SK-N-SH treated with all-trans-retinoic acid at 6 μM for 48 hours (cell line): ENCODE measurements around the gene AMD1.

Experiments
- ATAC-seq: fragments of 200-7000 bp; cut with Tn5 transposase; 3 replicates; pipeline ENCODE4 v1.9.1; 2020; ENCODE audit warnings: mild to moderate bottlenecking, moderate library complexity
- ARNTL ChIP-seq: fragments of 450-650 bp; formaldehyde crosslinking; IDR thresholded peaks from 2 replicates; pipeline ENCODE4 v1.5.0; 2020; ENCODE audit warnings: low read depth, mild to moderate bottlenecking, moderate library complexity, borderline replicate concordance
- BACH2 ChIP-seq: fragments of 250-450 bp; sonication (Bioruptor Pico); IDR thresholded peaks from 2 replicates; pipeline ENCODE4 v1.9.0; 2021; ENCODE audit warnings: mild to moderate bottlenecking, borderline replicate concordance
- CSDC2 ChIP-seq: fragments of 250-450 bp; sonication (Bioruptor Pico); IDR thresholded peaks from 2 replicates; pipeline ENCODE4 v1.5.0; 2020; ENCODE audit warnings: mild to moderate bottlenecking, moderate library complexity
- ESRRG ChIP-seq: fragments of 250-450 bp; sonication (Bioruptor Pico); IDR thresholded peaks from 2 replicates; pipeline ENCODE4 v1.6.1; 2021; ENCODE audit warnings: mild to moderate bottlenecking
- GLIS3 ChIP-seq: fragments of 250-450 bp; sonication (Bioruptor Pico); IDR thresholded peaks from 2 replicates; pipeline ENCODE4 v1.5.0; 2020; ENCODE audit warnings: mild to moderate bottlenecking, moderate library complexity
- ISL1 ChIP-seq: fragments of 250-450 bp; sonication (Bioruptor Pico); IDR thresholded peaks from 2 replicates; pipeline ENCODE4 v2.1.2; 2022; ENCODE audit warnings: mild to moderate bottlenecking, moderate library complexity
- OSR1 ChIP-seq: fragments of 250-450 bp; sonication (Bioruptor Pico); IDR thresholded peaks from 2 replicates; pipeline ENCODE4 v1.8.0; 2022; ENCODE audit warnings: moderate library complexity, mild to moderate bottlenecking, inconsistent platforms
- PPARA ChIP-seq: fragments of 250-450 bp; sonication (Bioruptor Pico); IDR thresholded peaks from 2 replicates; pipeline ENCODE4 v1.5.0; 2020; ENCODE audit warnings: mild to moderate bottlenecking, borderline replicate concordance
- RARB ChIP-seq: fragments of 250-450 bp; sonication (Bioruptor Pico); IDR thresholded peaks from 2 replicates; pipeline ENCODE4 v1.8.0; 2021; ENCODE audit warnings: mild to moderate bottlenecking, moderate library complexity
- TOX ChIP-seq: fragments of 250-450 bp; sonication (Bioruptor Pico); IDR thresholded peaks from 2 replicates; pipeline ENCODE4 v1.8.0; 2021; ENCODE audit warnings: mild to moderate bottlenecking, moderate library complexity, borderline replicate concordance
- ZC3H10 ChIP-seq: fragments of 250-450 bp; sonication (Bioruptor Pico); IDR thresholded peaks from 2 replicates; pipeline ENCODE4 v1.5.1; 2021; ENCODE audit warnings: mild to moderate bottlenecking, moderate library complexity
- ZFP3 ChIP-seq: fragments of 250-450 bp; sonication (Bioruptor Pico); IDR thresholded peaks from 2 replicates; pipeline ENCODE4 v1.5.0; 2020; ENCODE audit warnings: mild to moderate bottlenecking, moderate library complexity
- ZFP30 ChIP-seq: fragments of 450-650 bp; formaldehyde crosslinking; IDR thresholded peaks from 2 replicates; pipeline ENCODE4 v1.5.0; 2022; ENCODE audit warnings: mild to moderate bottlenecking, moderate library complexity
- ZNF565 ChIP-seq: fragments of 450-650 bp; formaldehyde crosslinking; conservative IDR thresholded peaks from 2 replicates; pipeline ENCODE4 v1.5.0; 2020; ENCODE audit warnings: low read depth, mild to moderate bottlenecking, moderate library complexity
- ZNF70 ChIP-seq: fragments of 450-650 bp; formaldehyde crosslinking; IDR thresholded peaks from 2 replicates; pipeline ENCODE4 v1.5.0; 2020; ENCODE audit warnings: mild to moderate bottlenecking, moderate library complexity
- ZNF8 ChIP-seq: fragments of 450-650 bp; formaldehyde crosslinking; IDR thresholded peaks from 2 replicates; pipeline ENCODE4 v1.5.0; 2020; ENCODE audit warnings: mild to moderate bottlenecking, moderate library complexity
- TF ChIP-seq, protein P1 (sequence below): fragments of 250-450 bp; sonication (Bioruptor Pico); IDR thresholded peaks from 2 replicates; pipeline ENCODE4 v1.5.0; 2020; ENCODE audit warnings: mild to moderate bottlenecking, moderate library complexity
- TF ChIP-seq, protein P2 (sequence below): fragments of 250-450 bp; sonication (Bioruptor Pico); IDR thresholded peaks from 2 replicates; pipeline ENCODE4 v1.5.1; 2021; ENCODE audit warnings: mild to moderate bottlenecking, moderate library complexity
- TF ChIP-seq, protein P3 (sequence below): fragments of 250-450 bp; sonication (Bioruptor Pico); IDR thresholded peaks from 2 replicates; pipeline ENCODE4 v1.8.0; 2020; ENCODE audit warnings: mild to moderate bottlenecking, moderate library complexity, borderline replicate concordance
- TF ChIP-seq, protein P4 (sequence below): fragments of 250-450 bp; sonication (Bioruptor Pico); IDR thresholded peaks from 2 replicates; pipeline ENCODE4 v1.8.0; 2021; ENCODE audit warnings: low read depth, mild to moderate bottlenecking, moderate library complexity, borderline replicate concordance

Gene AMD1

DNA sequence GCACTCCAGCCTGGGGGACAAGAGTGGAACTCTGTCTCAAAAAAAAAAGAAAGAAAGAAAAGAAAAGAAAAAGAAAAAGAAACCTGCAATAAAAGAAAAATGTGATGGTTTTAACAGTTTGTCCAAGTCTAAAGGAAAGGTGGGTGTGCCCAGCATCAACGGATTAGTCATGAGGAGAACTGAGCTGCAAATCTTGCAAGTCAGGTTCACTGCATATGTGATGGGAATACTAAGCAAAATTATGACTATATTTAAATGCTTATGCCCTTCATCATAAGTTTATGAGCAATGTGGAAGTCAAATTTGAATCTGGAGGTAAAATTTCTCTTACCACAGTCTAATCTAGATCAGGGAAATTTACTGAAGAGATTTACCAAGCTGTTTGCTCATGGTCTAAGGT, 46.2 kb upstream of the AMD1 start:
- no peak for ATAC-seq
- TF ChIP-seq CSDC2 (CRISPR knock-in tag), result no peak
- TF ChIP-seq RARB, result no peak
- TF ChIP-seq ZNF70 (CRISPR knock-in tag), result no peak
- no peak for TF ChIP-seq BACH2 (CRISPR knock-in tag)
- no peak for TF ChIP-seq PPARA (CRISPR knock-in tag)
- TF ChIP-seq ZNF8, result no peak
- TF ChIP-seq ESRRG (CRISPR knock-in tag), result no peak
- no peak for TF ChIP-seq ZNF565 (CRISPR knock-in tag)
- no peak for TF ChIP-seq TOX (CRISPR knock-in tag)
- TF ChIP-seq ISL1 (CRISPR knock-in tag), result no peak
- TF ChIP-seq, protein P1, sequence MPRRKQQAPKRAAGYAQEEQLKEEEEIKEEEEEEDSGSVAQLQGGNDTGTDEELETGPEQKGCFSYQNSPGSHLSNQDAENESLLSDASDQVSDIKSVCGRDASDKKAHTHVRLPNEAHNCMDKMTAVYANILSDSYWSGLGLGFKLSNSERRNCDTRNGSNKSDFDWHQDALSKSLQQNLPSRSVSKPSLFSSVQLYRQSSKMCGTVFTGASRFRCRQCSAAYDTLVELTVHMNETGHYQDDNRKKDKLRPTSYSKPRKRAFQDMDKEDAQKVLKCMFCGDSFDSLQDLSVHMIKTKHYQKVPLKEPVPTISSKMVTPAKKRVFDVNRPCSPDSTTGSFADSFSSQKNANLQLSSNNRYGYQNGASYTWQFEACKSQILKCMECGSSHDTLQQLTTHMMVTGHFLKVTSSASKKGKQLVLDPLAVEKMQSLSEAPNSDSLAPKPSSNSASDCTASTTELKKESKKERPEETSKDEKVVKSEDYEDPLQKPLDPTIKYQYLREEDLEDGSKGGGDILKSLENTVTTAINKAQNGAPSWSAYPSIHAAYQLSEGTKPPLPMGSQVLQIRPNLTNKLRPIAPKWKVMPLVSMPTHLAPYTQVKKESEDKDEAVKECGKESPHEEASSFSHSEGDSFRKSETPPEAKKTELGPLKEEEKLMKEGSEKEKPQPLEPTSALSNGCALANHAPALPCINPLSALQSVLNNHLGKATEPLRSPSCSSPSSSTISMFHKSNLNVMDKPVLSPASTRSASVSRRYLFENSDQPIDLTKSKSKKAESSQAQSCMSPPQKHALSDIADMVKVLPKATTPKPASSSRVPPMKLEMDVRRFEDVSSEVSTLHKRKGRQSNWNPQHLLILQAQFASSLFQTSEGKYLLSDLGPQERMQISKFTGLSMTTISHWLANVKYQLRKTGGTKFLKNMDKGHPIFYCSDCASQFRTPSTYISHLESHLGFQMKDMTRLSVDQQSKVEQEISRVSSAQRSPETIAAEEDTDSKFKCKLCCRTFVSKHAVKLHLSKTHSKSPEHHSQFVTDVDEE (CRISPR knock-in tag), result no peak
- no peak for TF ChIP-seq GLIS3
- no peak for TF ChIP-seq ARNTL (CRISPR knock-in tag)
- TF ChIP-seq, protein P2, sequence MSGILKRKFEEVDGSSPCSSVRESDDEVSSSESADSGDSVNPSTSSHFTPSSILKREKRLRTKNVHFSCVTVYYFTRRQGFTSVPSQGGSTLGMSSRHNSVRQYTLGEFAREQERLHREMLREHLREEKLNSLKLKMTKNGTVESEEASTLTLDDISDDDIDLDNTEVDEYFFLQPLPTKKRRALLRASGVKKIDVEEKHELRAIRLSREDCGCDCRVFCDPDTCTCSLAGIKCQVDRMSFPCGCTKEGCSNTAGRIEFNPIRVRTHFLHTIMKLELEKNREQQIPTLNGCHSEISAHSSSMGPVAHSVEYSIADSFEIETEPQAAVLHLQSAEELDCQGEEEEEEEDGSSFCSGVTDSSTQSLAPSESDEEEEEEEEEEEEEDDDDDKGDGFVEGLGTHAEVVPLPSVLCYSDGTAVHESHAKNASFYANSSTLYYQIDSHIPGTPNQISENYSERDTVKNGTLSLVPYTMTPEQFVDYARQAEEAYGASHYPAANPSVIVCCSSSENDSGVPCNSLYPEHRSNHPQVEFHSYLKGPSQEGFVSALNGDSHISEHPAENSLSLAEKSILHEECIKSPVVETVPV, result no peak
- TF ChIP-seq ZC3H10 (CRISPR knock-in tag), result no peak
- TF ChIP-seq ZFP30 (CRISPR knock-in tag), result no peak
- TF ChIP-seq, protein P3, sequence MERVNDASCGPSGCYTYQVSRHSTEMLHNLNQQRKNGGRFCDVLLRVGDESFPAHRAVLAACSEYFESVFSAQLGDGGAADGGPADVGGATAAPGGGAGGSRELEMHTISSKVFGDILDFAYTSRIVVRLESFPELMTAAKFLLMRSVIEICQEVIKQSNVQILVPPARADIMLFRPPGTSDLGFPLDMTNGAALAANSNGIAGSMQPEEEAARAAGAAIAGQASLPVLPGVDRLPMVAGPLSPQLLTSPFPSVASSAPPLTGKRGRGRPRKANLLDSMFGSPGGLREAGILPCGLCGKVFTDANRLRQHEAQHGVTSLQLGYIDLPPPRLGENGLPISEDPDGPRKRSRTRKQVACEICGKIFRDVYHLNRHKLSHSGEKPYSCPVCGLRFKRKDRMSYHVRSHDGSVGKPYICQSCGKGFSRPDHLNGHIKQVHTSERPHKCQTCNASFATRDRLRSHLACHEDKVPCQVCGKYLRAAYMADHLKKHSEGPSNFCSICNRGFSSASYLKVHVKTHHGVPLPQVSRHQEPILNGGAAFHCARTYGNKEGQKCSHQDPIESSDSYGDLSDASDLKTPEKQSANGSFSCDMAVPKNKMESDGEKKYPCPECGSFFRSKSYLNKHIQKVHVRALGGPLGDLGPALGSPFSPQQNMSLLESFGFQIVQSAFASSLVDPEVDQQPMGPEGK (CRISPR knock-in tag), result no peak
- no peak for TF ChIP-seq OSR1 (CRISPR knock-in tag)
- TF ChIP-seq, protein P4, sequence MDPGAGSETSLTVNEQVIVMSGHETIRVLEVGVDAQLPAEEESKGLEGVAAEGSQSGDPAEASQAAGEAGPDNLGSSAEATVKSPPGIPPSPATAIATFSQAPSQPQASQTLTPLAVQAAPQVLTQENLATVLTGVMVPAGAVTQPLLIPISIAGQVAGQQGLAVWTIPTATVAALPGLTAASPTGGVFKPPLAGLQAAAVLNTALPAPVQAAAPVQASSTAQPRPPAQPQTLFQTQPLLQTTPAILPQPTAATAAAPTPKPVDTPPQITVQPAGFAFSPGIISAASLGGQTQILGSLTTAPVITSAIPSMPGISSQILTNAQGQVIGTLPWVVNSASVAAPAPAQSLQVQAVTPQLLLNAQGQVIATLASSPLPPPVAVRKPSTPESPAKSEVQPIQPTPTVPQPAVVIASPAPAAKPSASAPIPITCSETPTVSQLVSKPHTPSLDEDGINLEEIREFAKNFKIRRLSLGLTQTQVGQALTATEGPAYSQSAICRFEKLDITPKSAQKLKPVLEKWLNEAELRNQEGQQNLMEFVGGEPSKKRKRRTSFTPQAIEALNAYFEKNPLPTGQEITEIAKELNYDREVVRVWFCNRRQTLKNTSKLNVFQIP (CRISPR knock-in tag), result no peak
- no peak for TF ChIP-seq ZFP3 (CRISPR knock-in tag)

DNA sequence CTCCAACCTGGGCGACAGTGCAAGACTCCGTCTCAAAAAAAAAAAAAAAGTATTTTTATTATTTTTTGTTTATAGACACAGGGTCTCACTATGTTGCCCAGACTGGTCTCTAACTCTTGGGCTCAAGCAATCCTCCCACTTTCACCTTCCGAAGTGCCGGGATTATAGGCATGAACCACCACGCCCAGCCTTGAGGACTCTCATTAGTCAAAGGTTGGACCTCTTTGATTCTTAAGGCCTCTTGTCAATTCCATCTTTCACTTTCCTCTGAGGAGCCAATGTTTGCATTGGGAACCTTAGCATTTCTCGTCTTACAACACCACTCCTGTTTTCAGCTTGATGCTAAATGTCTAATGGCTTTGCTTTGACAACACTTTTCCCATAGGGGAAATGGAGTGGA, 43.2 kb upstream of the AMD1 start:
- no peak for TF ChIP-seq ISL1 (CRISPR knock-in tag)
- TF ChIP-seq, all 23 proteins: peak for 0
- ATAC-seq, result no peak

DNA sequence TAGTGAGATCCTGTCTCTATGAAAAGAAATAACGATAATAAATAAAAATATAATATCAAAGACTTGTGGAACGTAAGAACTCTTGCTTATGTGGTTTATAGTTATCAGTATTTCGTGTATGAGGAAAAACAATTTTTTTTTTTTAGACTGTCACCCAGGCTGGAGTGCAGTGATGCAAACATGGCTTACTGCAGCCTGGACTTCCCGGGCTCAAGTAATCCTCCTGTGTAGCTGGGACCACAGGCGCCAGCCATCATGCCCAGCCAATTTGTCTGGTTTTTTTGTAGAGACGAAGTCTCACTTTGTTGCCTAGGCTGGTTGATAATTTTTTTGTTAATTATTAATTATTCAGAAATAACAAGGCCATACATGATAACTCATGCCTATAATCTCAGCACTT, 40.8 kb upstream of the AMD1 start:
- no peak for ATAC-seq
- no peak for TF ChIP-seq GLIS3
- no peak for TF ChIP-seq ZNF70 (CRISPR knock-in tag)
- TF ChIP-seq BACH2 (CRISPR knock-in tag), result no peak
- no peak for TF ChIP-seq TOX (CRISPR knock-in tag)
- TF ChIP-seq, protein P2, result no peak
- TF ChIP-seq CSDC2 (CRISPR knock-in tag), result no peak
- no peak for TF ChIP-seq ZC3H10 (CRISPR knock-in tag)
- TF ChIP-seq OSR1 (CRISPR knock-in tag), result no peak
- TF ChIP-seq ZFP3 (CRISPR knock-in tag), result no peak
- no peak for TF ChIP-seq ZNF565 (CRISPR knock-in tag)
- TF ChIP-seq, protein P1 (CRISPR knock-in tag), result no peak
- TF ChIP-seq, protein P3 (CRISPR knock-in tag), result no peak
- no peak for TF ChIP-seq ARNTL (CRISPR knock-in tag)
- TF ChIP-seq, protein P4 (CRISPR knock-in tag), result no peak
- no peak for TF ChIP-seq ESRRG (CRISPR knock-in tag)
- TF ChIP-seq ZFP30 (CRISPR knock-in tag), result no peak
- TF ChIP-seq, all 23 proteins: peak for 0
